ENCODE results near the gene ECEL1. TPM values are rescaled to one million over a fixed set of nuclear protein-coding genes. Genes with fewer than 3 reads are reported as not detected.

The ECEL1 gene
- total RNA-seq, 1 donor from 2014 or later: not detected

GRCh38 chr2:232519581-232520438 lies 32.2 kb upstream of the ECEL1 start, which contains the start of gene PRSS56:
TSS of gene PRSS56 (plus strand) at chr2:232520388. CDS start at chr2:232520599, 211 bp downstream.
- Mint-ChIP-seq H3K9me3 (no peaks in the 10 kb centered on the region), H3K27ac (no peak within 1 kb of the TSS), H3K36me3 (ENCODE audit: low read depth) (no peaks in the 10 kb centered on the region), H3K27me3 (ENCODE audit: insufficient read depth) (peaks cover 23% of the 10 kb centered on the region), H3K4me1 (ENCODE audit: low read depth) (no peaks in the 10 kb centered on the region), H3K4me3 (no peak within 1 kb of the TSS)
- no peak for DNase-seq (ENCODE audit: low spot score)
- intact Hi-C loops (cut with micrococcal nuclease): loop anchor here (10.0 kb wide), 1 partner anchor 595 kb away; the partner anchor contains the start of gene NPPC

- H3K27me3 Mint-ChIP-seq (ENCODE audit: insufficient read depth): peaks cover 20% of the 10 kb centered on the region
These were observed 31.2 kb upstream of the ECEL1 start for GRCh38 chr2:232518844-232519243.

GRCh38 chr2:232516551-232516950 lies 28.9 kb upstream of the ECEL1 start:
- Mint-ChIP-seq H3K36me3 (ENCODE audit: low read depth) (no peaks in the 10 kb centered on the region), H3K4me3 (no peak overlapping the region), H3K4me1 (ENCODE audit: low read depth) (no peaks in the 10 kb centered on the region), H3K27me3 (ENCODE audit: insufficient read depth) (peaks cover 10% of the 10 kb centered on the region), H3K9me3 (no peaks in the 10 kb centered on the region), H3K27ac (no peak overlapping the region)
- no peak for DNase-seq (ENCODE audit: low spot score)
- intact Hi-C loops (cut with micrococcal nuclease): no loop called here

More at GRCh38 chr2:232518844-232519243, 31.2 kb upstream of the ECEL1 start:
- no peaks in the 10 kb centered on the region for H3K4me1 Mint-ChIP-seq (ENCODE audit: low read depth)
- DNase-seq (ENCODE audit: low spot score): no peak
- intact Hi-C loops (cut with micrococcal nuclease): no loop called here
- H3K9me3 Mint-ChIP-seq: no peaks in the 10 kb centered on the region
- H3K27ac Mint-ChIP-seq: no peak overlapping the region
- H3K4me3 Mint-ChIP-seq: no peak overlapping the region
- H3K36me3 Mint-ChIP-seq (ENCODE audit: low read depth): no peaks in the 10 kb centered on the region

- no peaks in the 10 kb centered on the region for H3K36me3 Mint-ChIP-seq (ENCODE audit: low read depth)
- H3K27ac Mint-ChIP-seq: no peak overlapping the region
- no peak for DNase-seq (ENCODE audit: low spot score)
- intact Hi-C loops (cut with micrococcal nuclease): no loop called here
- H3K4me3 Mint-ChIP-seq: no peak overlapping the region
- H3K27me3 Mint-ChIP-seq (ENCODE audit: insufficient read depth): peaks cover 9% of the 10 kb centered on the region
- no peaks in the 10 kb centered on the region for H3K4me1 Mint-ChIP-seq (ENCODE audit: low read depth)
- H3K9me3 Mint-ChIP-seq: no peaks in the 10 kb centered on the region
These were observed 28.0 kb upstream of the ECEL1 start for GRCh38 chr2:232515639-232516038.

- no peaks in the 10 kb centered on the region for H3K9me3 Mint-ChIP-seq
- no peaks in the 10 kb centered on the region for H3K36me3 Mint-ChIP-seq (ENCODE audit: low read depth)
- H3K4me3 Mint-ChIP-seq: no peak overlapping the region
- H3K27me3 Mint-ChIP-seq (ENCODE audit: insufficient read depth): peaks cover 12% of the 10 kb centered on the region
- H3K27ac Mint-ChIP-seq: no peak overlapping the region
- no peaks in the 10 kb centered on the region for H3K4me1 Mint-ChIP-seq (ENCODE audit: low read depth)
- no peak for DNase-seq (ENCODE audit: low spot score)
- intact Hi-C loops (cut with micrococcal nuclease): no loop called here
These were observed 25.7 kb upstream of the ECEL1 start for GRCh38 chr2:232513353-232513752.

- Mint-ChIP-seq H3K27ac (no peak overlapping the region), H3K27me3 (ENCODE audit: insufficient read depth) (peaks cover 18% of the 10 kb centered on the region), H3K4me1 (ENCODE audit: low read depth) (no peaks in the 10 kb centered on the region), H3K36me3 (ENCODE audit: low read depth) (no peaks in the 10 kb centered on the region), H3K4me3 (no peak overlapping the region), H3K9me3 (no peaks in the 10 kb centered on the region)
- intact Hi-C loops (cut with micrococcal nuclease): no loop called here
- no peak for DNase-seq (ENCODE audit: low spot score)
These were observed 25.0 kb upstream of the ECEL1 start for GRCh38 chr2:232512602-232513001.

- Mint-ChIP-seq H3K27ac (no peak overlapping the region), H3K9me3 (no peaks in the 10 kb centered on the region), H3K36me3 (ENCODE audit: low read depth) (no peaks in the 10 kb centered on the region), H3K4me1 (ENCODE audit: low read depth) (no peaks in the 10 kb centered on the region), H3K4me3 (no peak overlapping the region), H3K27me3 (ENCODE audit: insufficient read depth) (peaks cover 21% of the 10 kb centered on the region)
- intact Hi-C loops (cut with micrococcal nuclease): no loop called here
- no peak for DNase-seq (ENCODE audit: low spot score)
These were observed 23.8 kb upstream of the ECEL1 start for GRCh38 chr2:232511336-232511890.

GRCh38 chr2:232508251-232508650 lies 20.6 kb upstream of the ECEL1 start:
- H3K27ac Mint-ChIP-seq: no peak overlapping the region

GRCh38 chr2:232506709-232507108 lies 19.1 kb upstream of the ECEL1 start:
- Mint-ChIP-seq H3K9me3 (no peaks in the 10 kb centered on the region), H3K27ac (no peak overlapping the region), H3K36me3 (ENCODE audit: low read depth) (no peaks in the 10 kb centered on the region), H3K27me3 (ENCODE audit: insufficient read depth) (peaks cover 50% of the 10 kb centered on the region), H3K4me3 (no peak overlapping the region), H3K4me1 (ENCODE audit: low read depth) (peaks cover 5% of the 10 kb centered on the region)
- intact Hi-C loops (cut with micrococcal nuclease): no loop called here
- DNase-seq (ENCODE audit: low spot score): no peak

More at GRCh38 chr2:232508251-232508650, 20.6 kb upstream of the ECEL1 start:
- H3K27me3 Mint-ChIP-seq (ENCODE audit: insufficient read depth): peaks cover 41% of the 10 kb centered on the region
- H3K9me3 Mint-ChIP-seq: no peaks in the 10 kb centered on the region
- H3K4me1 Mint-ChIP-seq (ENCODE audit: low read depth): peaks cover 5% of the 10 kb centered on the region
- H3K36me3 Mint-ChIP-seq (ENCODE audit: low read depth): no peaks in the 10 kb centered on the region
- no peak for DNase-seq (ENCODE audit: low spot score)
- intact Hi-C loops (cut with micrococcal nuclease): no loop called here
- no peak overlapping the region for H3K4me3 Mint-ChIP-seq

GRCh38 chr2:232505856-232506255 lies 18.2 kb upstream of the ECEL1 start:
- Mint-ChIP-seq H3K4me3 (no peak overlapping the region), H3K27ac (no peak overlapping the region), H3K9me3 (no peaks in the 10 kb centered on the region), H3K27me3 (ENCODE audit: insufficient read depth) (peaks cover 56% of the 10 kb centered on the region), H3K4me1 (ENCODE audit: low read depth) (peaks cover 5% of the 10 kb centered on the region), H3K36me3 (ENCODE audit: low read depth) (no peaks in the 10 kb centered on the region)
- intact Hi-C loops (cut with micrococcal nuclease): no loop called here
- no peak for DNase-seq (ENCODE audit: low spot score)

GRCh38 chr2:232504438-232504837 lies 16.8 kb upstream of the ECEL1 start:
- Mint-ChIP-seq H3K4me1 (ENCODE audit: low read depth) (peaks cover 5% of the 10 kb centered on the region), H3K27me3 (ENCODE audit: insufficient read depth) (peaks cover 57% of the 10 kb centered on the region), H3K9me3 (no peaks in the 10 kb centered on the region), H3K27ac (no peak overlapping the region), H3K4me3 (no peak overlapping the region), H3K36me3 (ENCODE audit: low read depth) (no peaks in the 10 kb centered on the region)
- DNase-seq (ENCODE audit: low spot score): no peak
- intact Hi-C loops (cut with micrococcal nuclease): no loop called here

GRCh38 chr2:232503809-232504323 lies 16.2 kb upstream of the ECEL1 start:
- Mint-ChIP-seq H3K27ac (no peak overlapping the region), H3K9me3 (no peaks in the 10 kb centered on the region), H3K4me3 (peak overlapping the region; percentile 45), H3K27me3 (ENCODE audit: insufficient read depth) (peaks cover 54% of the 10 kb centered on the region), H3K4me1 (ENCODE audit: low read depth) (peaks cover 5% of the 10 kb centered on the region), H3K36me3 (ENCODE audit: low read depth) (no peaks in the 10 kb centered on the region)
- intact Hi-C loops (cut with micrococcal nuclease): no loop called here
- no peak for DNase-seq (ENCODE audit: low spot score)
